ENCODE data around the gene DISC1. TPM values are rescaled to one million over a fixed set of nuclear protein-coding genes. Genes with fewer than 3 reads are reported as not detected.

The DISC1 gene
- total RNA-seq, 1 donor from 2014 or later = 9.5 TPM

DNA sequence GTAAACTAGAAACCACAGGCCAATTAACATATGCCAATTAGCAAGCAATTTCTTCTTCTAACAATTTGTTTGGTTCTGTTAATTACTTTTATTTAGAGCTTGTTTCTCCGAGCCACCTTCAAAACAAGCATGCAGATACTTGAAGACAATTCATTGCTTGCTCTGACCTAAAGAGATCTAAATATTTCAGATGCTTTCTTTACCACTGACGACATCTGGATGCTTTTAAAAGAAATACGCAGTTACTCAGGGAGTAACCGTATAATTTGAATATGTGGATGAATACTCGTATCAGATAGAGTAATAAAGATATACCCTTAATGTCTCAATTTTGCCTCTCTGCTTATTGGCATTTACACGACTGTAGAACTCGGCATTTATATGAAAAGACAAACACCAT is 390.0 kb downstream of the DISC1 start:
- Histone ChIP-seq H3K27me3 (no peaks in the 10 kb centered on the region), H3K27ac (no peak overlapping the region), H3K4me1 (peaks cover 18% of the 10 kb centered on the region), H3K4me3 (no peak overlapping the region), H3K9me3 (no peaks in the 10 kb centered on the region), H3K36me3 (no peaks in the 10 kb centered on the region)
- TF ChIP-seq CTCF (IDR thresholded peaks at IDR 0.05) = no peak
- DNase-seq (no peak), ATAC-seq (no peak)
- intact Hi-C loops (cut with DNase I) = no loop called here

GRCh38 chr1:232017057-232017456 is 390.5 kb downstream of the DISC1 start:
- H3K4me1 ChIP-seq = peaks cover 18% of the 10 kb centered on the region

GRCh38 chr1:232017759-232018158 is 391.2 kb downstream of the DISC1 start:
- H3K4me1 ChIP-seq = peaks cover 12% of the 10 kb centered on the region
- TF ChIP-seq CTCF (IDR thresholded peaks at IDR 0.05) = no peak
- H3K27me3 ChIP-seq = no peaks in the 10 kb centered on the region
- H3K27ac ChIP-seq = no peak overlapping the region
- DNase-seq (no peak), ATAC-seq (no peak)
- H3K9me3 ChIP-seq = no peaks in the 10 kb centered on the region
- H3K36me3 ChIP-seq = no peaks in the 10 kb centered on the region
- intact Hi-C loops (cut with DNase I) = no loop called here
- H3K4me3 ChIP-seq = no peak overlapping the region

More at GRCh38 chr1:232017057-232017456, 390.5 kb downstream of the DISC1 start:
- Histone ChIP-seq H3K27ac (no peak overlapping the region), H3K36me3 (no peaks in the 10 kb centered on the region), H3K4me3 (no peak overlapping the region), H3K9me3 (no peaks in the 10 kb centered on the region), H3K27me3 (no peaks in the 10 kb centered on the region)
- intact Hi-C loops (cut with DNase I) = no loop called here
- DNase-seq (no peak), ATAC-seq (no peak)
- no peak for TF ChIP-seq CTCF (IDR thresholded peaks at IDR 0.05)

DNA sequence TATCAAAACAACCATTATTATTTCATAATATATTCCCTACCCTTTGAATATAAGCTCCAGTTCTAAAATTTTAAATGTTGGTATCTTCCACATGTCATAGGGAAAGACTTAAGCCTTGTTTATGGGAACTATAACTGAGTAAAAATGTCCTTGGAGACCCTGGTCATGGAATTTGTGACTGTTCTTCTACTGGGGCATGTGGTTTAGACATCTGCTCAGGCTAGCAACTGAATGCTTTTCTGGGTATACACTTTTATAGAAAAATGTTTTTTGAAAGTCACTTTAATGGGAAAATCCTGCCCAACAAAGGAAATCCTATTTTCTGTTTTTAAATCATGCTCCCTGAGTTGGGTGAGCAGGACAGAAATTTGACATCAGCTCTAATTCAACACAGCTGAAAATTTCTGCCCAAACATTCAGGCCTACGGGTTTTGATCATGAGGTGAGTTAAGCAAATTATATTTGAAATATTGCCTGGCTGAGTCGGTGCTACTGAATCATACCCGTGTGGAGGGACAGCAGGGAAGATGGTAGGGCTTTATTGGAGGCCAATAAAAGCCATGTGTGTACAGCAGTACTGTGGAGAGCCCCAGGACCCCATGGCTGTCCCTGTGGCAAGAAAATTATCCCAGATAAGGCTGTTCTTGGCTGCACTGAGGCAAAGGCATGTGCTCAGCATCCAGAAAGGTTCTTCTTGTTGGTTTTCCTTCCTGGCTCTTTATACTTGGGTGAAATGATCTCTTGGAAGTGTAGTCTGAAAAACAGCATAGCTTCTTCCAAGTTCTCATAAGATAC is 391.8 kb downstream of the DISC1 start:
- Histone ChIP-seq H3K9me3 (no peaks in the 10 kb centered on the region), H3K4me3 (no peak overlapping the region), H3K27ac (no peak overlapping the region), H3K27me3 (no peaks in the 10 kb centered on the region), H3K4me1 (peaks cover 6% of the 10 kb centered on the region), H3K36me3 (no peaks in the 10 kb centered on the region)
- no peak for ATAC-seq
- TF ChIP-seq CTCF (IDR thresholded peaks at IDR 0.05) = no peak
- intact Hi-C loops (cut with DNase I) = no loop called here
- no peak for DNase-seq

DNA sequence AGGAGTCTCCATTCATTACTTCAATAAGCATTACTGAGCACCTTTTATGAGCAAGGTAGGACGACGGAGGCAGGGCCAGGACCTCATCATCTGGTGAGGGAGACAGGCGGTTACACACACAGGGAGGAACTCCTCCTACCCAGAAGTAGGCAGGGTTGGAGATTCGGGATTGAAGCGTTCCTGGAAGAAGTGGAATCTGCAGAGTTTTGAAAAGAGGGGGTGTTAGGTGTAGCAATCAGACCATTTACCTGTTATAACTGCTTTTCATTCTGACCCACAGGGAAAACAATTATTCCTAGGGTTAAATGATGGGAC is 392.4 kb downstream of the DISC1 start:
- DNase-seq (no peak), ATAC-seq (no peak)
- Histone ChIP-seq H3K4me1 (peaks cover under 1% of the 10 kb centered on the region), H3K36me3 (no peaks in the 10 kb centered on the region), H3K9me3 (no peaks in the 10 kb centered on the region), H3K4me3 (no peak overlapping the region), H3K27me3 (no peaks in the 10 kb centered on the region), H3K27ac (no peak overlapping the region)
- no peak for TF ChIP-seq CTCF (IDR thresholded peaks at IDR 0.05)
- intact Hi-C loops (cut with DNase I) = no loop called here

GRCh38 chr1:232020352-232020751 is 393.8 kb downstream of the DISC1 start:
- no peak overlapping the region for H3K4me3 ChIP-seq
- intact Hi-C loops (cut with DNase I) = no loop called here
- no peak for DNase-seq

More at GRCh38 chr1:232020352-232020751, 393.8 kb downstream of the DISC1 start:
- Histone ChIP-seq H3K36me3 (no peaks in the 10 kb centered on the region), H3K27ac (no peak overlapping the region), H3K4me1 (no peaks in the 10 kb centered on the region), H3K9me3 (no peaks in the 10 kb centered on the region), H3K27me3 (no peaks in the 10 kb centered on the region)
- no peak for ATAC-seq
- no peak for TF ChIP-seq CTCF (IDR thresholded peaks at IDR 0.05)
